ENCODE results near the gene GLS.
A peak's percentile ranks its signal among the peaks of the same experiment; 100 is the strongest.

GLS gene

DNA sequence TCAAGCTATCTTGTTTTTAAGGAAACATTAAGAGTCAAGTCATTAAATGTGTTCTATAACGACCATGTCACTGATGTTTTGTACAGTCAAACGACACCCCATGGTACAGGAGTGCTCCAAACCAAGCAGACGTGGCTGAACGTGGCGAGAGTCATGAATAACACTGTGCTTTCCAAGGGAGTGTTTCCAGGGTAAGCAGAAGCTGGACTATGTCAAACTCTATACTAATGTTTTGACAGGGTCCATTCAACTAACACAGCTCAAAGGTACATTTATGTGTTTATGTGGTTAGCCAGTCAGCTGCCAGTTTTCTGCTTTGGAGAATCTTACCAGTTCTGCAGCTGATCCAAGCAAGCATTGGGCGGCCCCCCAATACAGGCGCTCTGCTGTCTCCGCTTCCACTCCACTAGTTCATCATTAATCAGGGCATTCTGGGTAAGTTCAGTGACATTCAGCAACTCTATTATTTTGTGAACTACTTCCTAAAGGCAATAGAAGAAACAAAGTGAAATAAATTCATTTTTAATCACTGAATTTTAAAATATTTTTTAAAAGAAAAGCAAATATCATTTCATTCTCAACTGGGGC lies 117.0 kb downstream of the GLS start:
- DNase-seq, result no peak

DNA sequence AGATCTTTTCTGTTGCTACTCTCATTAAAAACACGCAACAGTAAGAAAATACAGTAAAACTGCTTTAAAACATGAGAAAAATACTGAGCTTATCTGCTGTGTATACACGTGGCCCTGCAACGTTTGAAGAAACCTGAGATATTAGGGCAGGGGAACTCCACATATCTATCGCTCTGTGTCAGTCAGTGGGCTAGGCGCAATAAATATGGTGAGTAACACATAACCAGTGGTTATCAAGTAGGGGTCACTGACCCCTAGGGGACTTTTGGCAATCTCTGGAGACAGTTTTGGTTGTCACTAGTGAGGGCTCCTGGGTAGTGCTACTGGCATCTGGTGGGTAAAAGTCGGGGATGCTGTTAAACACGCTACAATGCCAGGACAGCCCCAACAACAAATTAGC lies 118.4 kb downstream of the GLS start:
- no peak for DNase-seq

DNA sequence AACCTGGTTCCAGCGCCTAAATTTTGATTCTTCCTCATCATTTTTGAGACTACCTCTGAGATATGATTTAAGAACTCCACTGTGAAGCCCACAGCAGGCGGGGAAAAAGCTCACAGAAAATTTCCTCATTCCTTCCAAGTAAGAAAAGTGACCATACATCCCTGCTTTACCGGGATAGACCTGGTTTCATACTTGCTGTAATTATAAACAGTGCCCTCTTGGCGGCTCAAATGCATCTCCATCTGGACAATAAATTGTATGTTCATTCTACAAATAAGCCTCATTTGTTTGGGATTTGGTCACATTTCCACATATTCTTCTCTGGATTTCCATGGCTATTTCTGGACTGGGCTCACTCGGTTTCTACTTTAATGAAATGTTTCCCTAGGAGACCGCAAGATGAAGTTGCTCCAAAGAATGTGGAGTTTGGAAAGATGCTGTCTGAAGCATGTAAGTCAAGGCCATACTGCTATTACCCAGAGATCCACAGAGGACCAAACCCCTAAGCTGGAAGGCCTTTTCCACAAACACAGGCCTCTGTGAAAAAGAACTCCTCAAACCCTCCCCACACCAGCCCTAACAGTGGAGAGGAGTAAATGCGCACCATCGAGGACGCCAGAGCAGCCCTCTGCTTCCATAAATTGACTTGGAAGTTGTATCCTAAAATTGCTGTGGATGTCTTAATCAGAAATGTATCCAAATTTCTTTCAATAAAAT lies 119.5 kb downstream of the GLS start:
- no peak for DNase-seq

DNA sequence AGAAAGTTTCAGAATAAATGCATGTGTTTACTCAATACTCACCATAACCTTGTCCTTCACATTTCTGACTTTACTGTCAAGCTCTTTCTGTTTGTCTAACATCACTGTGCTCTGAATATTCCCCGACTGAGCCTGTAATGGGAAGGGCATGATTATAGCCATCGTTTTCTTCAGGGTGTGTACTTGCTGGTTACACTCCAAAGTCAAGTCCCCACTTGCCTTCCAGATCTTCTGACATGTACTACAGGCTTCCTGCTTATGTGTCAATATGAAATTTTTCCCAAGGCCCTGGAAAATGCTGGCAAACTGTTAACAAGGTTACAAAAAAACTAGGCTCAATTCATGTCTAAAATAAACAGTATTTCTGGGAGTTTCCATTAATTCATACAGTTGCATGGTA lies 120.4 kb downstream of the GLS start:
- no peak for DNase-seq

DNA sequence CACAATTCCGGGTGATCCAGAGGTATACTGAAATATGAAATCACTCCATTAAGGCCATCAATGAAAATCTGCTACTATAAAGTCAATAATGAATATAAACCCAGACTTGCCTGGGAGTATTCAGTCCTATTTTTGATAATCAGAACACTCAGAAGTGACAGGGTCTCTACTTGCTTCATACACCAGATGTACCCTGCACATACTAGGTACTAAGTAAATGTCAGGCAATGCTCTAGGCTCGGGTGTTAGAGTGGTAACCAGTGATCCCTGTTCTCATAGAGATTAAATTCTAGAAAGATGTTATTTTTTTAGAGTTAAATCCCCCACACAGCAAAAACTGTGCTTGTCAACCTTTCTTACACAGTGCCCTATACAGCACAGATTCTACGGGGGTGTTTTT lies 121.0 kb downstream of the GLS start:
- DNase-seq, result no peak

DNA sequence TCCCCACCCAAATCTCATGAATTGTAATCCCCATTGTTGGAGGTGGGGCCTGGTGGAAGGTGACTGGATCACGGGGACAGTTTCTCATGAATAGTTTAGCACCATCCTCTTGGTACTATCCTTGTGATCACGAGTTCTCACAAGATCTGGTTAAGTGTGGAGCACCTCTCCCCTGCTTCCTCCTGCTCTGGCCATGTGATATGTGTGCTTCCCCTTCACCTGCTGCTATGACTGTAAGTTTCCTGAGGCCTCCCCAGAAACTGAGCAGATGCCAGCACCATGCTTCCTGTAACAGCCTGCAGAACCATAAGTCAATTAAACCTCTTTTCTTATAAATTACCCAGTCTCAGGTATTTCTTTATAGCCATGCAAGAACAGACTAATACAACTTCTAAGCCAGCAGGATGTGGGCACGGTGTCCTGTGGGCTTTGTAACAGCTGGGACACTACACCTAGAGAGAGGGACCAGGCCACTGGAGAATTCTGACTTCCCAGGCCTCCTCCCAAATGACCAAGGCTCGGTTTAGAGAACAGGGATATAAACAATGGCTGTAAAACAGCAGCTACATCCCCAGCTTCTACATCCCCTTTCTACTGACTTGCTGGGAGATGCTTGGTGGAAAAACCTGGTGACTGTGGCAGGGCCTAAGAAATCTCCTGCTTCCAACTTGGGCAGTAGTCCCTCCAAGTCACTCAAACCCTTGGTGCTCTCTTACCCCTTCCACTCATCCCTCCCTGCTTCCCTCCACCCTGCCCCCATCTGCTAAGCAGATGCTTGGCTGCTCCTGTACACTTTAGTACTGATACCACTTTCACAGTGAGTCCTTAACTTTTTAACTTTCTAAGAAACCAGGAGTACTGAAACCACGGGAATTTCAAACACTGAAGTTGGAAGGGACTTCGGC lies 123.0 kb downstream of the GLS start:
- DNase-seq, result no peak

DNA sequence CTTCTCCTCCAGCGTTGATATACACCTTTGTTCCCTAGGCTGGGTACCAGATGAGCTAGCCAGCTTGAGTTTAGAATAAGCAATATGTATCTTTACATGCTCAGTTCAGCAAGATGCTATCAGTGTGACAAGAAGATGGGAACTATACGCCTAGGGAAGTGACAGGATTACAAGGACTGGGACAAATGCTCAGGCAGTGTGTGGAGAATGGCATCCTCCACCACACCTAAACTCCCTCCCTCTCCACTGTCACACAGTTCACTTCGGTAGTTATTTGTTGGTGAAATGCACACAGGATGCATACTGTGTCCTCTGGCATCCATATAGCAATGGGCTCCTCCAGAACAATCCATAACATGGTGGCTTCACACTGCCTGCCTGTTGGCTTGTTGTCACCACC lies 125.7 kb downstream of the GLS start:
- no peak for DNase-seq

DNA sequence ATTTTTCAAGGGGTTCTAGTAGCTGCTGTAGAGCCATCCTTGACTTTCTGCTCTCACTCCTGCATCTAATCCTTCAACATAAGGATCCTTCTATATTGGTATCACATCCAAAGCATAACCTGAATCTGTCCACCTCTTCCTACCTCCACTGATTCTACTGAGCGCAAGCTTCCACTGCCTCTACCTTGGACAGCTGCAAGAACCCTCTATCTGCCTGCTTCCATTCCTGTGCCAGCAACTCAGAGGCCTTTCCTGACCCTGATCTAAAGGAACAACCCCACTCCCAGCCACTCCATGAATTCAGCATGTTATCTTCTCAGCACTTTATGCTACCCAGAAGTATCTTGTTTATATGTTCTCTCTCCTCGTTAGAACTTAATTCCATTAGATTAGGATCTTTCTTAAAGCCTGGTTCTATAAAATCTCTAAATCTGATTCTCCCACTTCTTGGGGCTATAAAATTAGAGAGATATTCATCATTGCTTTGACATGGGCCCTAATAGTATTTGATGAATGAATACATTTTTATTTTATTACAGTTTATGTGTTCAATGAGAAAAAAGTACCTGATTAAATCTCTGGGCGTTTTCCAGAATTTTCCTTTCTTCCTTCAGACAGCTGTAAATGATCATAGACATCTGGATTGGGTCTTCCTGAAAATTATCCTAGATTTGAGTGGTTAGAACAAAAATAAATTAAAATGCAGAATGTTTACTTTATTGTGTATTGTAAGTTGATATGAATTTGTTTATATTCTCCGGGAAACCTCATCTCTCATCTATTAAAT lies 126.6 kb downstream of the GLS start:
- no peak for DNase-seq

DNA sequence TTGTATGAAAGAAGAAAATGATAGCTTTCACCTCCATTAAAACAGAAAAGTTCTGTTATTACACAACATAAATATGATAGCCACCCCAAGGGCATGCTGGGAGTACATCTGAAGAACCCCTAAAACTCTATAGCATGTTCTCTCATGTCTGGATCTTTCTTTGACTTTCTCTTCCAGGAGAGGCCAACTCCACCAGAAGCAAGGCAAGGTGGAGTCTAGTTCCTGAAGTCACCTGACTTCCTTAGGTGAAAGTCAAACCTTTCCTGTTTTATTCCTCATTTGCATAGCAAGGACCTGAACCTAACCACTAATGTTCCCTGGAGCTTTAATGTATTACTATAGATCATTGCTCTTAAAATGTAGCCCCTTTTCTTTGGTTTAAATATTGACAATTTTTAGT lies 127.7 kb downstream of the GLS start:
- DNase-seq, result no peak

DNA sequence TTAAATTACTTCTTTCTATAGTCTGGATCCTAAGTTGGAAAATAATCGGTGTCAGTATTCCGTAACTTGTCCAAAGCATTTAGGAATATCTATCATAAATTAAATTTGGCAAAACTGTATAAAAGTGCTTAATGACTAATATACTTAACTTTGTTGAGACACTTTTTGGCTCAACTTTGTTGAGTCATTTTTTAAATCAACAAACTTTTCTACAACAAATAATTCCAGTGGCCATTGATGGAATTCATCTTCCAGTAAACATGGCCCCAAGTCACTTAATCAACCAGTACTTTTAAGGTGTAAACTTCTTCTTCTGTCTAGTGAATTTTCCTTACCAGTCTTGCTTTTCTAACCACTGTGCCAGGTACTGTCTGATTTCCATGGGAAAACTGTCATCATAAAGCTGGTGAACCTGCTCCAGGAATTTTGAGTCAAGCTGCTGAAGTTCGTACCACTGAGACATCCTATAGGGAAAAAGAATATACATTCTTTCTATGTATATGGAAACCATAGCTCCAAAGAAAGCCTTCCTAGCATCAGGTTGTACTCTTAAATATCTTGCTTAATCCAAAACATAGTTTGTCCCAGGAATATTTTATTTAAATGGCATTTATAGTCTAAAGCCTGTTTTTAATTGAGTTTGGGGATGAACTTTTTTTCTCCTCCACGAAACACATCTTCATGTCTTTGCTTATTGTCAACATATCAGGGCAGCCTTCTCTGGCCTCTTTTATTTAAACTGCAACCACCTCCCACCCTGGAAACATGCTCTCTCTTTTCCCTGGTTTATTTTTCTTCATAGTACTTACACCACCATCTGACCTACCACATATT lies 129.1 kb downstream of the GLS start:
- no peak for DNase-seq

DNA sequence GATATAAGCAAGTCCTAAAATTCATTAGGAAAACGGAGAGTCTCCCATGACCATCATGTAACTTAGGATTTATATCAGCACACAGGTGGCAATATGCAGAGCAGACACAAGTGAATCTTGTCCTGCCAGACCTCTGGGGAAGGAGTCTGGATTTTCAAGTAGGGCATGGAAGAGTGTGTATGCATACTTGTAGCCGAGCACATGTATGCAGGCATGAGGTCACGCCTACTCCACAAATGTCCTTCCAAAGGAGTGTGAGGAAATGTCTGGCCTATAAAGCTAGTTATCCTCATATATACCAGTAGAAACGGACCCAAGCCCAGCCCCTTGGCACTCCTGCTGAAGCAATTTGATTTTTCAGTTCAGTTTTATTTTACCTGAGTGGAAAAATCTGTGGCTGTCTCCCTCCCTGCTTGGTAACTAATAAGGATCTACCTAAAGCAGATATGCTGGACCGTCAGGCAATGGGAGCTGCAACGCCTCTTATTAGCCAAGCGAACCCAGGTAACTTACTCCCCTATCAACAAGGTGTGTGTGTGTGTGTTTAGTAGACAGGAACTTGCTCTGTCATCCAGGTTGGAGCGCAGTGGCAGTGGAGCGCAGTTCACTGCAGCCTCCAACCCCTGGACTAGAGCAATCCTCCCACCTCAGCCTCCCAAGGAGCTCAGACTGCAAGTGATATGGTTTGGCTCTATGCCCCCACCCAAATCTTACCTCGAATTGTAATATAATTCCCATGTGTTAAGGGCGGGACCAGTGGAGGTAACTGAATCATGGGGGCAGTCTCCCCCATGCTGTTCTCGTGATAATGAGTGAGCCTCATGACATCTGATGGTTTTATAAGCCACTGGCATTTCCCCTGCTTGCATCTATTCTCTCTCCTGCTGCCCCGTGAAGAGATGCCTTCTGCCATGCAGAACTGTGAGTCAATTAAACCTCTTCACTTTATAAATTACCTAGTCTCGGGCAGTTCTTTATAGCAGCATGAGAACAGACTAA lies 130.6 kb downstream of the GLS start:
- DNase-seq, result no peak

DNA sequence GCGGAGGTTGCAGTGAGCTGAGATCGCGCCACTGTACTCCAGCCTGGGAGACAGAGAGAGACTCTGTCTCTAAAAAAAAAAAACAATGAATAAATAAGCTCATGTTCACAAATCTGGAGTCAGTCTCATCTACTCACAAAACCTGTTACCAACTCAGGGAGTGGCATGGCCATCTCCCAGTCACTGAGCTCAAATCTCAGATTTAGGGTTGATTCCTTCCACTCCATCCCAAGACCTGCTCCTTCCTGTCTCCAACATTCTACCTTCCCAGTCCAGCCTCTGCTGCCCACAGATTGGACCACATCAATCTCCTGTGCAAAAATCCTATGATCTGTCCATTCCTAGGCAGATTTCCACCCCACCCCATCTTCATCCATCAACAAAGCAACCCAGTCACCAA lies 131.7 kb downstream of the GLS start:
- DNase-seq, result no peak

DNA sequence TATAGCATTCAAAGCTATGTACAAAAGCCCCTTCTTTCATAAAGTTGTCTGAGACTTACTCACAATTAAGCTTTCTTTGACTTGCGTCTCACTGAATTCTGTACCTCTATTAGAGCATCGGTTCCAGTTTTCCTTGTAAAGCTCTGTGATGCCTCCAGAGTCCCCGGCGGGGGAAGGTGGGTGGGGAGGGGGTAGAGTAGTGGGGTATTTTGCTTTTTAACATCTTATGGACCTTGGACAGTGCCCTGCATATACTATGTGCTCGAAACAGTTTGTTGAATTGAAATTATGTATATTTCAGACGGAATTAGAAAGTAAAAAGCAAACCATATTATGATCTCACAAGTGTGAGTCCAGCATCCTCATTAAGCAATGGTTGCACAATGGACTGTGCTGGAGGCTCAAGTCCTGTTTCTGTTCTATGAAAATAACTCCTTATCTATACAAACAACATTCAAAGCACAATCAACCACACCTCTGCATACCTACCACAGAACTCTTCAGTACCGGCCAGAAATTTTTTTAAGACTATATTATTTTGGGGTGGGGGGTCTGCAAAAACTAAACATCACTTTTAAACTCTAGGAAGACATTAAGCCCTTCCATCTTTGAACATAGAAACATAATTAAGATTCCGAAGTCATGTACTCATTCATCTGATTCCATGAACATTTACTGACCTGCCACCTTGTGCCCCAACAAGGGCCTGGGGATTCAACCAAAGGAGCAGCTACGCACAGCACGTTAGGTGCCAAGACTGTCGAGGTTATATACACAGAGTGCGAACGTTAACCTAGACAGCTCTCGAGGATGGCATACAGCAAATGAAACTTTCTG lies 132.4 kb downstream of the GLS start:
- no peak for DNase-seq

DNA sequence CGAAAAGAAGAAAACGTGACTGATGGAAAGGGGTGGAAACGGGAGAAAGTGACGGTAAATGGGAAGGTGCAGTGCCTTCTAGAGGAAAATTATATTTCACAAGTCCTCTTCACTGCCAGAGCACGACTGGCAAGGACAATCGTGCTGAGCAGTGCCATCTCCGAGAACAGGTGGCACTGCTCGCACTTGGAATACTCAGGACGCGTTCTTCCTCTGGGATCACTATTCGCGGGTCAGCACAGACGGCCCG lies 133.0 kb downstream of the GLS start:
- DNase-seq, result no peak

DNA sequence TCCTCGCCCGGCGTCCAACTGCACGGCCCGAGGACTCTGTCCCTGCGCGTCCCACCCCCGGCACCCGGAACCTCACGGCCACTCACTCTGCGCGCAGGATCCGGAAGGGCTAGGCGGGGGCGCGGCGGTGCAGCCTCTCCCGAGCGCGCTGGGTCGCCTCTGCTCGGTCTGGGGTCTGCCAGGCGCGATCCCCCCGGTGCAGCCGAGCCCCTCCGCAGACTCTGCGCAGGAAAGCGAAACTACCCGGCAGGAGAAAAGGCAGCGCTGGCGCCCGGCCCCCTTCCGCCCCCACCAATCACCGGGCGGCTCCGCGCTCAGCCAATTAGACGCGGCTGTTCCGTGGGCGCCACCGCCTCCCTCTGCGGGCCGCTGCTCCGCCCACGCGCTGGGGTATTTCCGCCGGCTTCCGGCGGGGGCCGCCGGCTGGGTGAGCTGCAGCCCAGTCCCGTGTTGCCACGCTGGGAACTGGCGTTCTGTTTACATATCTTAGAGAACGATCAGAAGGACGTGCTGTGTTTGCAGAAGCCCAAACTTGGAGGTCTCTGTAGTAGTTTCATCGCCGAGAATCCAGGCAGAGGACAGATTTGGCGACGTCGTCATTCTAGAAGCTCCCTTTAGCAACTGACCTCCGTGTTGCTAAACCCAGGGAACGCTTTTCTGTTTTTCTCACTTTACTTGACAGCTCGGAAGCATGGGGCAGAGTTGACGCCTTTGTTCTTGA lies 133.5 kb downstream of the GLS start, which contains the start of gene STAT1:
STAT1 (minus strand) TSS at position 240 of the 721 bp plus-strand sequence. CDS start 4,168 bp downstream, outside the sequence.
- peak; percentile 81 for DNase-seq

DNA sequence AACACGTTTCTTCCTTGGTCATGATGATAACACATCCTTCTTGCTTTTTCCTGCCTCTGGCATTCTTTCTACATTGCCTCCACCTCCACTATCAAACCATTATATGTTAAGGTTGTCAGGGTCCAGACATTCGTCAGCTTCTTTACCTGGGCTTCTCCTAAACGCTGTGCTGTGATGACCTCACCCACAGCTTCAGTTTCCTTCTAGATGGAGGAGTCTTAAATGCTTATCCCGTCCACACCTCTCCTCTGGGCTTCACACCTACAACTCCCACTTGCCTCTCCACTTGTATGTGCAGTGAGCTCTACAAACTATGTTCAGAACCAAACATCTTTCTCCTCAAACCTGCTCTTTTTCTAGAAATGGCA lies 134.0 kb downstream of the GLS start:
- DNase-seq, result no peak

All from NCI-H226 (cell line).